ENCODE data around the gene LSM7.

LSM7 gene

GRCh38 chr19:2321565-2322283, 6.7 kb downstream of the LSM7 start:
- CTCF ChIA-PET = interaction anchor here (0.6 to 1.4 kb wide), 4 partner anchors 72 to 315 kb away, joined by 3 to 4 read pairs (median 3); partner anchors contain the start of gene PLEKHJ1
- POLR2A ChIA-PET = no interaction called here
- no peak overlapping the region for H3K4me3 ChIP-seq (ENCODE audit: low read depth, low read length)
- DNase-seq (ENCODE audit: low read depth, low spot score) = no peak
- TF ChIP-seq CTCF (IDR thresholded peaks at IDR 0.05; ENCODE audit: insufficient read depth, low read length, missing control alignments) = no peak

- no peak for TF ChIP-seq CTCF (IDR thresholded peaks at IDR 0.05; ENCODE audit: insufficient read depth, low read length, missing control alignments)
- DNase-seq (ENCODE audit: low read depth, low spot score) = no peak
- CTCF ChIA-PET = interaction anchor here (1.0 kb wide), 1 partner anchor 85 kb away, joined by 4 read pairs; the partner anchor contains the start of gene PLEKHJ1
- POLR2A ChIA-PET = no interaction called here
- H3K4me3 ChIP-seq (ENCODE audit: low read depth, low read length) = no peak overlapping the region
These were observed 7.4 kb downstream of the LSM7 start for GRCh38 chr19:2320939-2321338.

DNA sequence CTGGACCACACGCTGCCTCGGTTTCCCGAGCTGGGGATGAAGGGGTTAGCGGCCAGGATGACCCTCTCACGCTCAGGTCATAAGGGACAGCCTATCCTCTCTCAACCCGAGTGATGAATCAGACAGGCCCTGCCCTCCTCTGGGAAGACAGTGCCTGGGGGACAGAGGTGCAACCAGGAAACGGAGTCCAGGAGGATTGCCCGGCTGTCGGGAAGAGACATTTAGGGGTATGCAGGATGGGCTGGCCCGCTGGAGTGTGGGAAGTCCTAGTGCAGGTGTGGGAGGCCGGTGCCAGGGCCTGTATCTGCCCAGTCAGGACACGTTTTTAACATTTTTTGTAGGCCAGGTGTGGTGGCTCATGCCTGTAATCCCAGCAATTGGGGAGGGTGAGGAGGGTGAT, 8.3 kb downstream of the LSM7 start:
- POLR2A ChIA-PET = no interaction called here
- no peak for DNase-seq (ENCODE audit: low read depth, low spot score)
- no peak overlapping the region for H3K4me3 ChIP-seq (ENCODE audit: low read depth, low read length)
- CTCF ChIA-PET = interaction anchor here (1.6 to 2.1 kb wide), 2 partner anchors 84 to 164 kb away, joined by 4 to 5 read pairs; partner anchors contain the start of gene PLEKHJ1
- no peak for TF ChIP-seq CTCF (IDR thresholded peaks at IDR 0.05; ENCODE audit: insufficient read depth, low read length, missing control alignments)

- CTCF ChIA-PET = interaction anchor here (0.7 to 2.1 kb wide), 3 partner anchors 84 to 163 kb away, joined by 3 to 5 read pairs (median 4); partner anchors contain the start of gene PLEKHJ1
These were observed 8.8 kb downstream of the LSM7 start for GRCh38 chr19:2319551-2319950.

GRCh38 chr19:2318923-2319322, 9.5 kb downstream of the LSM7 start:
- no peak for DNase-seq (ENCODE audit: low read depth, low spot score)
- ChIA-PET CTCF (interaction anchor here (0.7 to 2.1 kb wide), 4 partner anchors 9 to 163 kb away, joined by 3 to 8 read pairs (median 4); partner anchors contain the start of genes LSM7 and PLEKHJ1), POLR2A (interaction anchor here (0.6 kb wide), 1 partner anchor 9 kb away, joined by 3 read pairs; the partner anchor contains the start of genes LSM7 and SPPL2B)
- no peak overlapping the region for H3K4me3 ChIP-seq (ENCODE audit: low read depth, low read length)
- no peak for TF ChIP-seq CTCF (IDR thresholded peaks at IDR 0.05; ENCODE audit: insufficient read depth, low read length, missing control alignments)

More at GRCh38 chr19:2319551-2319950, 8.8 kb downstream of the LSM7 start:
- H3K4me3 ChIP-seq (ENCODE audit: low read depth, low read length) = no peak overlapping the region
- TF ChIP-seq CTCF (IDR thresholded peaks at IDR 0.05; ENCODE audit: insufficient read depth, low read length, missing control alignments) = no peak
- POLR2A ChIA-PET = no interaction called here
- DNase-seq (ENCODE audit: low read depth, low spot score) = no peak

- ChIA-PET POLR2A (no interaction called here), CTCF (interaction anchor here (0.9 to 4.3 kb wide), 4 partner anchors 10 to 163 kb away, joined by 3 to 71 read pairs (median 14); partner anchors contain the start of gene LSM7)
- TF ChIP-seq CTCF (IDR thresholded peaks at IDR 0.05; ENCODE audit: insufficient read depth, low read length, missing control alignments) = no peak
- DNase-seq (ENCODE audit: low read depth, low spot score) = no peak
- H3K4me3 ChIP-seq (ENCODE audit: low read depth, low read length) = no peak overlapping the region
These were observed 10.6 kb downstream of the LSM7 start for GRCh38 chr19:2317756-2318155.

Measured in AG04449 (cell line).